Ovary (tissue), 9 donors: ENCODE results near the gene AGAP2. TPM values are rescaled to one million over a fixed set of nuclear protein-coding genes. Genes with fewer than 3 reads are reported as not detected.
A peak's percentile ranks its signal among the peaks of the same experiment; 100 is the strongest.

ENCODE experiments used
- DNase-seq, 5 donors: peaks; one replicate each; pipeline ENCODE4 v3.0.0-alpha.2; 2019 to 2020
- H3K27ac ChIP-seq, 2 donors: fragments of 200-600 bp; one replicate each; pipeline versions ENCODE4 v1.5.1 to v1.8.0; 2019 to 2022
- H3K27me3 ChIP-seq: fragments of 200-600 bp; one replicate; pipeline ENCODE4 v1.8.0; 2022
- H3K36me3 ChIP-seq: fragments of 200-600 bp; sonication (generic); one replicate; pipeline ENCODE4 v1.5.1; 2019
- H3K4me1 ChIP-seq: one replicate; pipeline ENCODE4 v1.8.1; 2013; ENCODE audit warnings: mild to moderate bottlenecking, moderate library complexity; ENCODE audit not compliant: insufficient read depth
- H3K4me3 ChIP-seq: fragments of 200-600 bp; sonication (generic); one replicate; pipeline ENCODE4 v1.5.1; 2017
- H3K9me3 ChIP-seq, 2 donors: fragments of 200-600 bp in 1 of 2; sonication (generic) in 1 of 2; one replicate each; pipeline versions ENCODE4 v1.5.1 to v1.8.1; 2013 to 2019; ENCODE audit warnings: mild to moderate bottlenecking in 1 of 2, moderate library complexity in 1 of 2
- CTCF ChIP-seq, 3 donors: fragments of 450-650 bp in 2 of 3; fragments of 200-600 bp in 1 of 3; IDR thresholded peaks; one replicate each; pipeline versions ENCODE4 v1.5.1 to v1.8.0; 2016 to 2022; ENCODE audit warnings: antibody characterized with exemption in 3 of 3, mild to moderate bottlenecking in 1 of 3
- EP300 ChIP-seq: sonication (generic); formaldehyde crosslinking; IDR thresholded peaks from one replicate; pipeline ENCODE4 v1.6.1; 2017; ENCODE audit warnings: antibody characterized with exemption
- POLR2A ChIP-seq: fragments of 450-650 bp; IDR thresholded peaks from one replicate; pipeline ENCODE4 v1.6.1; 2017; ENCODE audit warnings: antibody characterized with exemption, mild to moderate bottlenecking, moderate library complexity
- WGBS, 3 donors: extraction: QIAGEN DNeasy Blood & Tissue Kit in 1 of 3; methylation state at CpG; one replicate each; pipeline versions ENCODE4 v1.1.5 to v1.1.7; 2013 to 2017; 5-methylcytosine and 5-hydroxymethylcytosine counted together
- intact Hi-C, 4 donors: fragments of 100-400 bp; cut with DNase I; formaldehyde crosslinking; loops; one replicate each; pipeline versions ENCODE4 v1.11.0 to v1.15.1; 2022 to 2023
- polyA plus RNA-seq, 2 donors: library from polyadenylated mRNA; stranded (reverse); fragments of 200-250 nt in 1 of 2; fragments of 350-450 nt in 1 of 2; fragmentation: Illumina TruSeq in 1 of 2; extraction: RNeasy Lipid Tissue Mini Kit (QIAGEN cat#74804) in 1 of 2; gene quantifications; one replicate each; pipeline ENCODE4 v1.2.3, GENCODE V29; 2013 to 2014
- total RNA-seq, 7 donors: library from RNA; depleted of rRNA in 2 of 7; stranded (reverse); fragments of >200 nt in 2 of 7; fragmentation: NEBNext Ultra II Directional in 3 of 7; extraction: Animal tissue kit (Norgen Biotek cat#: 25700) in 3 of 7; gene quantifications; one replicate each; pipeline versions ENCODE4 v1.1.0 to v1.2.4, GENCODE V29; 2016 to 2023
- donor health status: DM: no; HTN: no; CAD: no; lungs with moderate emphysema.
- donor health status: DM: no; HTN: no; CAD: no.
- donor health status: Bipolar disorder and iron deficiency.
- donor health status: DM: yes; HTN: yes; CAD: no.
- donor health status: DM: no; HTN: no; CAD: no.
- donor health status: DM: yes; HTN: yes; CAD: no.

The AGAP2 gene
- total and polyA plus RNA-seq, 9 donors, result 0.33 to 1.3 (median 0.60) TPM

- TF ChIP-seq POLR2A, result no peak
- no peak for TF ChIP-seq EP300
- no peak for TF ChIP-seq CTCF (IDR thresholded peaks at IDR 0.05)
- Histone ChIP-seq H3K9me3 (no peaks in the 10 kb centered on the region), H3K4me3 (no peak overlapping the region), H3K4me1 (peaks cover 14% of the 10 kb centered on the region), H3K36me3 (no peaks in the 10 kb centered on the region), H3K27ac (no peak overlapping the region), H3K27me3 (no peaks in the 10 kb centered on the region)
- intact Hi-C loops, result no loop called here
- DNase-seq, result no peak
These were observed 28.8 kb upstream of the AGAP2 start for GRCh38 chr12:57767305-57767698.

DNA sequence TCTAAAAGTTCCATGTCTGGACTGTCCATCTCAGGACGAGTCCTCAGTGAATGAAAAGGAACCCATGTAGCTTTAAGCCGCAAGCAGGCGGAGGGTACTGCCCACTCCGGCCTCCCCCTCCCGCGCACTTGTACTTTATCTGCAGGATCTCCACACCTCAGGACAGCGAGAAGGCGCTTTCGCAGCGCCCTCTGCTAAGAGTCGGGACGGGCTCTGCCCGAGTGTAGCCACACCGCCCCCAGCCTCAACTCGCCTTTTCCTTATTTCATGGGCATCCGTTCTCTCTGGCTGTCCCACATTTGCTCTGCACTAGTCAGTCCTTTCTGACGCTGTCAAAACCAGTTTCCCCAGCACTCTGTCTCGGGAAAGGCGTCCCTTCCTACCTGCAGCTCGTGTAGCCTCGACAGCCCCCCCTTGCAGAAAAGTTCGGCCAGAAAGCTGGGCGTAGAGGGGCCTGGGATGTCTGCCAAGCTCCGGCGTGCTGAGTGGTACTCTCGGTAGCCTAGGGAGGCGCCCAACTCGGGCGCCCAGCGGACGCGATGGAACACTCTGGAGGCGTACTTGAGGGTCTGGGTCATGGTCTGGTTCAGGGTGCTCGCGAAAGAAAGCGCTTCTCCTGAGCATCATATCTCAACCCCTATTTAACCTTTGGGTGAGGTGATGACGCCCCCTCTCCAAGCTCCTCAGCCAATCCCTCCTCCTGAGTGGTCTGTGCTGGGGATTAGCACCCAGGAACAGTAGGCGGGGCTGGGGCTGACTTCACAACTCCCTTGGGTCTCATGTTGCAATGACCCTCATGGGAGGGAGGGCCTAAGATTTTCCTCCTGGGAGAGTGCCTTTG, 28.1 kb upstream of the AGAP2 start, which contains the start of gene CYP27B1:
Gene CYP27B1, minus strand, starts transcription at position 615 of the 841 bp plus-strand sequence. Its CDS starts 37 bp downstream, at position 578.
- Histone ChIP-seq H3K27me3 (no peaks in the 10 kb centered on the region), H3K9me3 (no peaks in the 10 kb centered on the region), H3K4me1 (peaks cover 14% of the 10 kb centered on the region), H3K4me3 (peak within 1 kb of the TSS; percentile 2), H3K36me3 (no peaks in the 10 kb centered on the region), H3K27ac (no peak within 1 kb of the TSS)
- peak in 3 of 5 donors; percentile 59 to 68 (median 67) for DNase-seq
- 3% methylated on average over 32 to 38 of the region's 38 CpGs for WGBS, 3 donors
- no peak for TF ChIP-seq EP300
- no peak for TF ChIP-seq POLR2A
- TF ChIP-seq CTCF (IDR thresholded peaks at IDR 0.05), result no peak
- intact Hi-C loops, result no loop called here

- 2 to 4% (median 2%) methylated on average over 20 to 40 of the region's 40 CpGs for WGBS, 3 donors
- intact Hi-C loops, result no loop called here
- Histone ChIP-seq H3K27me3 (no peaks in the 10 kb centered on the region), H3K4me3 (peak overlapping the region; percentile 2), H3K9me3 (no peaks in the 10 kb centered on the region), H3K4me1 (peaks cover 12% of the 10 kb centered on the region), H3K27ac (no peak overlapping the region), H3K36me3 (no peaks in the 10 kb centered on the region)
- no peak for TF ChIP-seq CTCF (IDR thresholded peaks at IDR 0.05)
- no peak for TF ChIP-seq POLR2A
- TF ChIP-seq EP300, result no peak
- no peak for DNase-seq
These were observed 27.3 kb upstream of the AGAP2 start for GRCh38 chr12:57765698-57766463.

DNA sequence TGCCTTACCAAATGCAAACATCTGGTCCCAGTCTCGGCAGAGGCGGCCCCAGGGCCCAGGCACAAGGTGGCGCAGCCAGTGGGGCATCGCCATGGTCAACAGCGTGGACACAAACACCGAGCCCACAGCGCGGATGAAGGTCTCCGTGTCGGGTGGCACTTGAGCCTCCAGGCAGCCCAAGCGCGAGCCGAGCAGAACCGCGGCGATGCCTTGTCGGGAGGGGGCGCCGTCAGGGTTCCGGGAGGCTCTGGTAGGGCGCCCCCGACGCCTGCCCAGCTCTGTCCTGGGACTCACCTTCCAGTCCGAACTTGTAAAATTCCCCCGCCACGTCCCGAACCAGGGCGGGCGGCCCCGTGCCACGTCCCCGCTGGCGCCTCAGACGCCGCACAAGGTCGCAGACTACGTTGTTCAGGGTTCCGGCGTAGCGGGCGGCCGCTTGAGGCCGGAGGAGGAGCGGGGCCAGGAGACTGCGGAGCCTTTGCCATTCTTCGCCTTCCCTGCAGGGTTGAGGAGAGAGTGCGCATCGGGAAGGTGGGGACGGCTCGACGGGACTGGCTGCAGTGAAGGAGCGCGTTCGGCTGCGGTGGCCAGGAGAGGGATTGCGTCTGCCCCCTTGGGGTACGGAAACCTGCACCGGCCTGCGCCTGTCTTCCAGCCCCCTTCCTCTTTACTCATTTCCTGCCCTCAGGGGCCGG, 26.6 kb upstream of the AGAP2 start:
- TF ChIP-seq EP300 (no peak), POLR2A (no peak), CTCF (IDR thresholded peaks at IDR 0.05) (no peak)
- intact Hi-C loops, result no loop called here
- peaks cover 12% of the 10 kb centered on the region for H3K4me1 ChIP-seq
- WGBS, 3 donors, result 1 to 2% (median 2%) methylated on average over 57 to 60 of the region's 60 CpGs
- H3K4me3 ChIP-seq, result peak overlapping the region; percentile 6
- H3K36me3 ChIP-seq, result no peaks in the 10 kb centered on the region
- no peaks in the 10 kb centered on the region for H3K27me3 ChIP-seq
- H3K9me3 ChIP-seq, result no peaks in the 10 kb centered on the region
- no peak for DNase-seq
- H3K27ac ChIP-seq, result no peak overlapping the region
